Transverse colon (tissue), 4 donors: ENCODE measurements around the gene ATCAY. TPM values are rescaled to one million over a fixed set of nuclear protein-coding genes. Genes with fewer than 3 reads are reported as not detected.

ENCODE experiments used
- DNase-seq: peaks from one replicate; pipeline ENCODE4 v3.0.0-alpha.2; 2019
- H3K27ac ChIP-seq, 4 donors: fragments of 200-600 bp; sonication (generic); 2 replicates each; pipeline ENCODE4 v1.5.1; 2016 to 2018; ENCODE audit warnings: inconsistent platforms in 4 of 4
- H3K27me3 ChIP-seq: fragments of 200-600 bp; sonication (generic); 2 replicates; pipeline ENCODE4 v1.5.1; 2017; ENCODE audit warnings: inconsistent platforms
- H3K36me3 ChIP-seq, 4 donors: fragments of 200-600 bp; sonication (generic); 2 replicates each; pipeline ENCODE4 v1.5.1; 2017 to 2019; ENCODE audit warnings: inconsistent platforms in 4 of 4
- H3K4me1 ChIP-seq, 4 donors: fragments of 200-600 bp; sonication (generic); 2 replicates each; pipeline ENCODE4 v1.5.1; 2017 to 2020; ENCODE audit warnings: inconsistent platforms in 4 of 4
- H3K4me3 ChIP-seq, 4 donors: fragments of 200-600 bp; sonication (generic); 1 replicate in 1 of 4; 2 replicates in 3 of 4; pipeline versions ENCODE4 v1.5.1 to v1.6.1; 2017 to 2019; ENCODE audit warnings: inconsistent platforms in 4 of 4
- H3K9me3 ChIP-seq, 2 donors: fragments of 200-600 bp; sonication (generic); 2 replicates each; pipeline ENCODE4 v1.5.1; 2017 to 2019; ENCODE audit warnings: inconsistent platforms in 2 of 2
- EP300 ChIP-seq: sonication (generic); formaldehyde crosslinking; IDR thresholded peaks from one replicate; pipeline ENCODE4 v1.6.1; 2017; ENCODE audit warnings: antibody characterized with exemption, low read depth
- POLR2A ChIP-seq: fragments of 450-650 bp; IDR thresholded peaks from one replicate; pipeline ENCODE4 v1.6.1; 2016; ENCODE audit warnings: antibody characterized with exemption, mild to moderate bottlenecking, moderate library complexity
- POLR2AphosphoS5 ChIP-seq, 3 donors: sonication (generic); formaldehyde crosslinking; IDR thresholded peaks; one replicate each; pipeline ENCODE4 v1.6.1; 2016; ENCODE audit warnings: antibody characterized with exemption in 3 of 3
- WGBS, 2 donors: methylation state at CpG; one replicate each; pipeline ENCODE4 v1.1.5; 2018; ENCODE audit warnings: low coverage in 1 of 2; 5-methylcytosine and 5-hydroxymethylcytosine counted together
- in situ Hi-C, 4 donors: fragments of 200-750 bp; cut with MboI; loops; one replicate each; pipeline versions ENCODE4 v1.15.0 to v1.15.1; 2017; ENCODE audit warnings: low sequenced_read_pairs in 3 of 4, low pct_ligation_motif_present in 1 of 4, low pct_unique_long_range_greater_than_20kb in 1 of 4
- intact Hi-C: fragments of 100-400 bp; cut with DNase I; formaldehyde crosslinking; loops from one replicate; pipeline ENCODE4 v1.15.1; 2023; ENCODE audit warnings: low total_unique reads
- total RNA-seq, 4 donors: library from RNA; depleted of rRNA; stranded (reverse); fragments of >200 nt; gene quantifications; one replicate each; pipeline ENCODE4 v1.1.0, GENCODE V29; 2016
- TF ChIP-seq, protein P1 (sequence below), 5 experiments: fragments of 200-600 bp in 3 of 5; fragments of 450-650 bp in 2 of 5; sonication (generic) in 3 of 5; IDR thresholded peaks; 1 replicate in 2 of 5; 2 replicates in 3 of 5; pipeline ENCODE4 v1.5.1; 2016 to 2017; ENCODE audit warnings: antibody characterized with exemption in 5 of 5, inconsistent platforms in 3 of 5, mild to moderate bottlenecking in 2 of 5, moderate library complexity in 1 of 5

ATCAY gene
- total RNA-seq, 4 donors from 2014 or later, result 0.32 to 0.60 (median 0.55) TPM; not detected in 1

DNA sequence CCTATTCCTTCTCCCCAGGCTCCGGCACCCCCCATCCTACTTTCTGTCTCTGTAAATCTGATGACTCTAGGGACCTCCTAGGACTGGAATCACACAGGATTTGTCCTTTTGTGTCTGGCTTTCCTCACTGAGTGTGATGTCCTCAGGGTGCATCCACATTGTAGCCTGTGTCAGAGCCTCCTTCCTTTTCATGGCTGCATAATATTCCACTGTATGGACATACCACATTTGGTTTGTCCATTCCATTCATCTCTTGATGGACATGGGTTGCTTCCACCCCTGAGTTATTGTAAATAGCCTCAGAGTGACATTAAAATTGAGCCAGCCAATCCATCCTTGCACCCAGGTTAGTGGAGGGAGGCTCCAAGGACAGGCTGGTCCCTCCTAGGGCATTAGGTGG, 29.6 kb downstream of the ATCAY start:
- in situ Hi-C loops, result loop anchor here in 1 of 4 donors (25.0 kb wide), 1 partner anchor 648 kb away; no protein-coding TSS in a partner anchor
- DNase-seq, result no peak

DNA sequence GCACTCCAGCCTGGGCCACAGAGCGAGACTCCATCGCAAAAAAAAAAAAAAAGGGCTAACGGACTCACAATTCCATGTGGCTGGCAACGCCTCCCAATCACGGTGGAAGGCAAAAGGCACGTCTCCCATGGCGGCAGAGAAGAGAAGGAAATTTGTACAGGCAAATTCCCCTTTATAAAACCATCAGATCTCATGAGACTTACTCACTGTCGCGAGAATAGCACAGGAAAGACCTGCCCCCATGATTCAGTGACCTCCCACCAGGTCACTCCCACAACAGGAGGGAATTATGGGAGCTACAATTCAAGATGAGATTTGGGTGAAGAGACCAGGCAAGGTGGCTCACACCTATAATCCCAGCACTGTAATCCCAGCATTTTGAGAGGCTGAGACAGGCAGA, 33.7 kb downstream of the ATCAY start:
- WGBS, 2 donors, result 70 to 74% methylated on average over 7 to 9 of the region's 9 CpGs
- in situ Hi-C loops, result loop anchor here in 1 of 4 donors (25.0 kb wide), 1 partner anchor 652 kb away; no protein-coding TSS in a partner anchor

More for the DNA sequence above, 29.6 kb downstream of the ATCAY start:
- H3K27ac ChIP-seq, result no peak overlapping the region
- no peaks in the 10 kb centered on the region for H3K27me3 ChIP-seq
- H3K4me3 ChIP-seq, result no peak overlapping the region
- H3K4me1 ChIP-seq, result no peaks in the 10 kb centered on the region
- intact Hi-C loops, result no loop called here
- no peak for TF ChIP-seq POLR2AphosphoS5 (IDR thresholded peaks at IDR 0.05)
- TF ChIP-seq POLR2A, result no peak
- TF ChIP-seq EP300, result no peak
- TF ChIP-seq, protein P1, sequence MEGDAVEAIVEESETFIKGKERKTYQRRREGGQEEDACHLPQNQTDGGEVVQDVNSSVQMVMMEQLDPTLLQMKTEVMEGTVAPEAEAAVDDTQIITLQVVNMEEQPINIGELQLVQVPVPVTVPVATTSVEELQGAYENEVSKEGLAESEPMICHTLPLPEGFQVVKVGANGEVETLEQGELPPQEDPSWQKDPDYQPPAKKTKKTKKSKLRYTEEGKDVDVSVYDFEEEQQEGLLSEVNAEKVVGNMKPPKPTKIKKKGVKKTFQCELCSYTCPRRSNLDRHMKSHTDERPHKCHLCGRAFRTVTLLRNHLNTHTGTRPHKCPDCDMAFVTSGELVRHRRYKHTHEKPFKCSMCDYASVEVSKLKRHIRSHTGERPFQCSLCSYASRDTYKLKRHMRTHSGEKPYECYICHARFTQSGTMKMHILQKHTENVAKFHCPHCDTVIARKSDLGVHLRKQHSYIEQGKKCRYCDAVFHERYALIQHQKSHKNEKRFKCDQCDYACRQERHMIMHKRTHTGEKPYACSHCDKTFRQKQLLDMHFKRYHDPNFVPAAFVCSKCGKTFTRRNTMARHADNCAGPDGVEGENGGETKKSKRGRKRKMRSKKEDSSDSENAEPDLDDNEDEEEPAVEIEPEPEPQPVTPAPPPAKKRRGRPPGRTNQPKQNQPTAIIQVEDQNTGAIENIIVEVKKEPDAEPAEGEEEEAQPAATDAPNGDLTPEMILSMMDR (IDR thresholded peaks at IDR 0.05), result no peak
- H3K9me3 ChIP-seq, result peaks cover 3 to 6% of the 10 kb centered on the region in 2 donors
- H3K36me3 ChIP-seq, result no peaks in the 10 kb centered on the region
- WGBS, 2 donors, result 100% methylated on average over 1 of the region's 1 CpG

DNA sequence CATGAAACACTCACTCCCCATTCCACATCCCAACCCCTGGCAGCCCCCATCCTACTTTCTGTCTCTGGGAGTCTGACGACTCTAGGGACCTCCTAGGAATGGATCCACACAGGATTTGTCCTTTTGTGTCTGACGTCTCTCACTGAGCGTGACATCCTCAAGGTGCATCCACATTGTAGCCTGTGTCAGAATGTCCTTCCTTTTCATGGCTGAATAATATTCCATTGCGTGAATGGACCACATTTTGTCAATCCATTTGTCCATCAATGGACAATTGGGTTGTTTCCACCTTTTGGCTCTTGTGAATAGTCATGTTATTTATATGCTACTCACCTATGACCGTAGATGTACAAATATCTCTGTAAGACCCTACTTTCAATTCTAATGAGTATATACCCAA, 35.5 kb downstream of the ATCAY start:
- Histone ChIP-seq H3K27ac (no peak overlapping the region), H3K9me3 (no peaks in the 10 kb centered on the region), H3K4me1 (no peaks in the 10 kb centered on the region), H3K4me3 (no peak overlapping the region), H3K36me3 (no peaks in the 10 kb centered on the region), H3K27me3 (no peaks in the 10 kb centered on the region)
- 87 to 90% methylated on average over 5 of the region's 5 CpGs for WGBS, 2 donors
- intact Hi-C loops, result no loop called here
- in situ Hi-C loops, result loop anchor here in 1 of 4 donors (25.0 kb wide), 1 partner anchor 654 kb away; no protein-coding TSS in a partner anchor
- TF ChIP-seq, protein P1 (IDR thresholded peaks at IDR 0.05), result no peak
- no peak for TF ChIP-seq EP300
- TF ChIP-seq POLR2AphosphoS5 (IDR thresholded peaks at IDR 0.05), result no peak
- TF ChIP-seq POLR2A, result no peak
- DNase-seq, result no peak

More for the DNA sequence above, 33.7 kb downstream of the ATCAY start:
- DNase-seq, result no peak
- Histone ChIP-seq H3K27ac (no peak overlapping the region), H3K27me3 (no peaks in the 10 kb centered on the region), H3K4me1 (no peaks in the 10 kb centered on the region), H3K9me3 (peaks cover 3 to 6% of the 10 kb centered on the region in 2 donors), H3K36me3 (no peaks in the 10 kb centered on the region), H3K4me3 (no peak overlapping the region)
- intact Hi-C loops, result no loop called here
- TF ChIP-seq EP300 (no peak), POLR2A (no peak)
- TF ChIP-seq, protein P1 (IDR thresholded peaks at IDR 0.05), result no peak

DNA sequence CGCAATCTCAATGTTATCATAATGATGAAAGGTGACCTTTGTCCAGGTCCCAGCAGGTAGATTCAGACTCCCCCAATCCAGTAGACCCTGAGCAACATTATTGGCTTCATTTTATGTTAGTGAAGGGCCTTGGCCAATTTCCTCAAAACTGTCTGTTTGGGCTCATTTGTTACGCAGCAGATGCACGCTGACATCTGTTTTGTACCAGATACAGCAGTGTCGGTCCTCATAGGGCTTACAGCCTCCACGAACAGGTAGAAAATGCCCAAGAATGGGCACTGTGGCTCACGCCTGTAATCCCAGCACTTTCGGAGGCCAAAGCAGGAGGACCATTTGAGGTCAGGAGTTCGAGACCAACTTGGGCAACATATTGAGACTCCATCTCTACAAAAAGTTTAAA, 39.3 kb downstream of the ATCAY start:
- in situ Hi-C loops (loop anchor here in 1 of 4 donors (25.0 kb wide), 1 partner anchor 657 kb away; no protein-coding TSS in a partner anchor), intact Hi-C loops (no loop called here)
- Histone ChIP-seq H3K4me3 (no peak overlapping the region), H3K9me3 (no peaks in the 10 kb centered on the region), H3K4me1 (no peaks in the 10 kb centered on the region), H3K27ac (no peak overlapping the region), H3K27me3 (no peaks in the 10 kb centered on the region), H3K36me3 (no peaks in the 10 kb centered on the region)
- TF ChIP-seq, protein P1 (IDR thresholded peaks at IDR 0.05), result no peak
- TF ChIP-seq EP300, result no peak
- TF ChIP-seq POLR2A, result no peak
- TF ChIP-seq POLR2AphosphoS5 (IDR thresholded peaks at IDR 0.05), result no peak
- 95 to 100% methylated on average over 1 to 8 of the region's 8 CpGs for WGBS, 2 donors
- DNase-seq, result no peak
